K562 (cell line): ENCODE results near the gene GNAI3. TPM values are rescaled to one million over a fixed set of nuclear protein-coding genes. Genes with fewer than 3 reads are reported as not detected.

Source experiments
- ATAC-seq: fragments of 200-7000 bp; cut with Tn5 transposase; 3 replicates; pipeline ENCODE4 v1.9.1; 2020; ENCODE audit warnings: moderate library complexity
- BruUV-seq: library from RNA; stranded (reverse); fragments of 400-500 nt; replicated peaks from 2 replicates; lab custom pipeline; 2021; lab: Mats Ljungman, UMichigan
- CTCF ChIA-PET: fragments of 300-600 bp; formaldehyde crosslinking; extraction: SDS; loops from one replicate; lab custom pipeline; 2021; ENCODE audit warnings: low intra/inter-chr PET ratio; lab: Yijun Ruan, JAX
- POLR2A ChIA-PET: fragments of 300-600, 350-650 bp; sonication (Branson Sonifier 250); formaldehyde crosslinking; extraction: SDS; loops from one replicate; lab custom pipeline; 2021; ENCODE audit warnings: antibody characterized with exemption, inconsistent platforms; lab: Yijun Ruan, JAX
- DNase-seq, 4 experiments: peaks; one replicate each; pipeline versions ENCODE4 v3.0.0 to v3.0.0-alpha.2; 2011 to 2018; ENCODE audit warnings: low spot score in 3 of 4, mixed read lengths in 3 of 4; ENCODE audit errors: extremely low read depth in 1 of 4
- FAIRE-seq: peaks from 2 replicates; lab custom pipeline; 2011; peaks lifted over from hg19 to GRCh38; lab: Jason Lieb, UNC
- H2AFZ ChIP-seq: 2 replicates; pipeline ENCODE4 v1.6.0; 2011; ENCODE audit warnings: low read depth, low read length, control low read depth, inconsistent platforms
- H3K27ac ChIP-seq: fragments of 200-600 bp; 3 replicates; pipeline ENCODE4 v1.8.0; 2011; ENCODE audit warnings: low read depth, mild to moderate bottlenecking, control low read depth, inconsistent platforms, low read length, moderate library complexity, mixed read lengths; ENCODE audit errors: extremely low read depth
- H3K27me3 ChIP-seq, 2 experiments: fragments of 300-600 bp in 1 of 2; 2 replicates in 1 of 2; 3 replicates in 1 of 2; pipeline versions ENCODE4 v1.6.0 to v1.8.0; 2011; ENCODE audit warnings: inconsistent platforms in 2 of 2, low read length in 2 of 2, mild to moderate bottlenecking in 1 of 2, mixed read lengths in 1 of 2, moderate library complexity in 1 of 2; ENCODE audit not compliant: control insufficient read depth in 2 of 2, insufficient read depth in 2 of 2
- H3K36me3 ChIP-seq: fragments of 300-600 bp; 3 replicates; pipeline ENCODE4 v1.8.0; 2011; ENCODE audit warnings: mild to moderate bottlenecking, low read length, inconsistent platforms; ENCODE audit not compliant: control insufficient read depth, insufficient read depth
- H3K4me1 ChIP-seq, 2 experiments: fragments of 200-600 bp in 1 of 2; replicated peaks in 1 of 2; 2 replicates in 1 of 2; 3 replicates in 1 of 2; pipeline versions ENCODE4 v1.5.1 to v1.8.0; 2011; ENCODE audit warnings: inconsistent platforms in 2 of 2, low read length in 2 of 2, mild to moderate bottlenecking in 1 of 2, mixed read lengths in 1 of 2, moderate library complexity in 1 of 2; ENCODE audit not compliant: control insufficient read depth in 2 of 2, insufficient read depth in 2 of 2
- H3K4me2 ChIP-seq: 2 replicates; pipeline ENCODE4 v1.6.1; 2011; ENCODE audit warnings: low read length, control low read depth, inconsistent platforms, mixed read lengths; ENCODE audit not compliant: insufficient read depth
- H3K4me3 ChIP-seq: fragments of 200-600 bp; sonication (generic), shearing (Covaris generic); 2 replicates; pipeline ENCODE4 v1.5.1; 2016; ENCODE audit warnings: control low read depth, inconsistent platforms
- H3K79me2 ChIP-seq: fragments of 200-600 bp; 3 replicates; pipeline ENCODE4 v1.8.0; 2011; ENCODE audit warnings: low read length, inconsistent platforms; ENCODE audit not compliant: control insufficient read depth, insufficient read depth
- H3K9ac ChIP-seq, 2 experiments: 2 replicates each; pipeline versions ENCODE4 v1.6.0 to v1.6.1; 2011; ENCODE audit warnings: low read depth in 2 of 2, low read length in 2 of 2, control low read depth in 1 of 2, inconsistent platforms in 1 of 2, mild to moderate bottlenecking in 1 of 2, mixed read lengths in 1 of 2; ENCODE audit not compliant: insufficient read depth in 1 of 2
- H3K9me1 ChIP-seq: one replicate; pipeline ENCODE4 v1.6.0; 2011; ENCODE audit warnings: inconsistent platforms, mild to moderate bottlenecking, low read length, moderate library complexity; ENCODE audit not compliant: control insufficient read depth, insufficient read depth
- H3K9me3 ChIP-seq: replicated peaks from 2 replicates; pipeline ENCODE4 v1.5.1; 2011; ENCODE audit warnings: low read depth, low read length, inconsistent platforms; ENCODE audit not compliant: control insufficient read depth, insufficient read depth
- H4K20me1 ChIP-seq: replicated peaks from 2 replicates; pipeline ENCODE4 v1.6.1; 2011; ENCODE audit warnings: low read length, inconsistent platforms, mixed read lengths; ENCODE audit not compliant: control insufficient read depth, insufficient read depth
- BRCA1 ChIP-seq, 2 experiments: fragments of 450-650 bp in 1 of 2; sonication (generic) in 1 of 2; formaldehyde crosslinking in 1 of 2; IDR thresholded peaks; 2 replicates each; pipeline versions ENCODE4 v1.5.0 to v1.6.1; 2017 to 2020; ENCODE audit warnings: mild to moderate bottlenecking in 1 of 2, missing genetic modification reagents in 1 of 2
- EGR1 ChIP-seq: fragments of 450-650 bp; conservative IDR thresholded peaks from 2 replicates; pipeline ENCODE4 v1.6.1; 2017; ENCODE audit warnings: mild to moderate bottlenecking
- ELK3 ChIP-seq: fragments of 450-650 bp; formaldehyde crosslinking; IDR thresholded peaks from 2 replicates; pipeline ENCODE4 v1.4.0; 2020; ENCODE audit warnings: mild to moderate bottlenecking
- FOXO4 ChIP-seq: fragments of 450-650 bp; formaldehyde crosslinking; IDR thresholded peaks from 2 replicates; pipeline ENCODE4 v1.4.0; 2020; ENCODE audit warnings: mild to moderate bottlenecking, moderate library complexity
- MTF1 ChIP-seq: fragments of 250-450 bp; sonication (Bioruptor Pico); IDR thresholded peaks from 2 replicates; pipeline ENCODE4 v1.9.0; 2021; ENCODE audit warnings: moderate library complexity, mild to moderate bottlenecking, inconsistent platforms, borderline replicate concordance
- MXI1 ChIP-seq: IDR thresholded peaks from 2 replicates; pipeline ENCODE4 v1.6.1; 2011; ENCODE audit warnings: low read depth, mild to moderate bottlenecking, improper control_type of control experiment, low read length
- PHF8 ChIP-seq: fragments of 200-600 bp; sonication (generic); IDR thresholded peaks from 2 replicates; pipeline ENCODE4 v1.6.1; 2012; ENCODE audit warnings: mixed run types, mild to moderate bottlenecking, inconsistent platforms, low read length, moderate library complexity, borderline replicate concordance
- POLR3G ChIP-seq: IDR thresholded peaks from 2 replicates; pipeline ENCODE4 v1.6.1; 2011; ENCODE audit not compliant: insufficient read length, insufficient replicate concordance; ENCODE audit errors: extremely low read depth
- PRDM10 ChIP-seq: fragments of 450-650 bp; IDR thresholded peaks from 2 replicates; pipeline ENCODE4 v1.6.1; 2018; ENCODE audit not compliant: partially characterized antibody
- RBFOX2 ChIP-seq: fragments of 200-400 bp; formaldehyde crosslinking; IDR thresholded peaks from 2 replicates; pipeline ENCODE4 v1.6.1; 2017; ENCODE audit warnings: low read depth, mild to moderate bottlenecking, low read length, moderate library complexity
- YY1 ChIP-seq, 3 experiments: IDR thresholded peaks; 2 replicates each; pipeline ENCODE4 v1.6.1; 2011; ENCODE audit warnings: low read length in 2 of 3, mild to moderate bottlenecking in 2 of 3, moderate library complexity in 2 of 3, borderline replicate concordance in 1 of 3, control low read depth in 1 of 3, low read depth in 1 of 3; ENCODE audit not compliant: insufficient read depth in 3 of 3, insufficient replicate concordance in 2 of 3, control insufficient read depth in 1 of 3, insufficient read length in 1 of 3; ENCODE audit errors: extremely low read depth in 1 of 3
- ZC3H11A ChIP-seq: IDR thresholded peaks from 2 replicates; pipeline ENCODE4 v1.6.1; 2012; ENCODE audit warnings: low read depth, low read length, improper control_type of control experiment
- WGBS: fragments of 100-300 bp; shearing (Covaris generic); methylation state at CpG from one replicate; pipeline ENCODE4 v1.1.6; 2016; ENCODE audit warnings: low coverage, mixed read lengths; ENCODE audit not compliant: insufficient coverage; ENCODE audit errors: missing lambda C conversion rate; 5-methylcytosine and 5-hydroxymethylcytosine counted together
- in situ Hi-C: fragments of 300-500 bp; cut with MboI; formaldehyde crosslinking; loops from 4 replicates; pipeline ENCODE4 v1.15.0; 2018; ENCODE audit warnings: inconsistent platforms, mixed read lengths
- intact Hi-C: fragments of 100-400 bp; cut with micrococcal nuclease; formaldehyde crosslinking; loops from 2 replicates; pipeline ENCODE4 v1.14.2; 2022
- polyA plus RNA-seq, 8 experiments: library from polyadenylated mRNA; depleted of rRNA in 4 of 8; stranded (reverse) in 5 of 8; unstranded in 3 of 8; fragments of >200 nt; fragmentation: Nextera tagmentation in 2 of 8; fragmentation: Illumina TruSeq in 1 of 8; extraction: Ambion mirVana in 2 of 8; extraction: Trizol in 1 of 8; gene quantifications; 2 replicates each; pipeline versions ENCODE4 v1.2.1 to v1.2.3, GENCODE V29; 2011 to 2014; ENCODE audit warnings: inconsistent platforms in 1 of 8, missing spikeins in 1 of 8
- total RNA-seq, 7 experiments: library from RNA; depleted of rRNA in 6 of 7; stranded (reverse); fragments of >200 nt in 6 of 7; fragmentation: Illumina TruSeq in 2 of 7; extraction: Trizol in 2 of 7; gene quantifications; 2 replicates each; pipeline versions ENCODE4 v1.2.1 to v1.2.3, GENCODE V29; 2011 to 2021; ENCODE audit warnings: low replicate concordance in 1 of 7

Gene GNAI3
- total and polyA plus RNA-seq, 9 of the 15 experiments (the other 6 are each of a cell fraction or from before 2014, with no cell fraction given) = 6.3 to 13.2 (median 8.9) TPM

- Histone ChIP-seq H3K27me3 (no peaks in the 10 kb centered on the region), H3K4me2 (no peak overlapping the region), H2AFZ (no peak overlapping the region), H3K9me1 (peaks cover under 1% of the 10 kb centered on the region), H3K27ac (no peak overlapping the region), H3K79me2 (peaks cover 49% of the 10 kb centered on the region), H4K20me1 (peaks cover 5% of the 10 kb centered on the region), H3K36me3 (peaks cover 36% of the 10 kb centered on the region; the same call in 2 of the 3 replicates), H3K9me3 (no peaks in the 10 kb centered on the region), H3K4me1 (peaks cover 20 to 75% of the 10 kb centered on the region in 2 experiments), H3K9ac (peak overlapping the region in 1 of 2 experiments; percentile 66; a peak in 2 of 4 replicates), H3K4me3 (no peak overlapping the region)
- intact Hi-C loops (no loop called here), in situ Hi-C loops (loop anchor here (5.0 kb wide), 1 partner anchor 77 kb away; the partner anchor contains the start of gene GNAI3)
- WGBS = 81% methylated on average over 14 of the region's 17 CpGs
- DNase-seq (no peak), ATAC-seq (no peak), FAIRE-seq (no peak)
- BruUV-seq = no TSS peak
- ChIA-PET CTCF (no interaction called here), POLR2A (interaction anchor here (1.0 to 2.8 kb wide), 5 partner anchors 16 to 198 kb away, joined by 3 to 17 read pairs (median 7); partner anchors contain the start of gene GNAI3)
- no peak for TF ChIP-seq BRCA1 (IDR thresholded peaks at IDR 0.05)
- TF ChIP-seq BRCA1 (CRISPR knock-in tag; IDR thresholded peaks at IDR 0.05) = no peak
- TF ChIP-seq YY1 (IDR thresholded peaks at IDR 0.05; ENCODE audit: borderline replicate concordance in 1 of 3, control insufficient read depth in 1 of 3, extremely low read depth in 1 of 3, insufficient read depth in 3 of 3, insufficient read length in 1 of 3, insufficient replicate concordance in 2 of 3, low read depth in 1 of 3, low read length in 2 of 3) = no peak
- no peak for TF ChIP-seq ELK3
- no peak for TF ChIP-seq ZC3H11A
- TF ChIP-seq PRDM10 = no peak
- TF ChIP-seq POLR3G = no peak
- TF ChIP-seq PHF8 = no peak
- no peak for TF ChIP-seq MTF1 (CRISPR knock-in tag)
- TF ChIP-seq EGR1 = no peak
- no peak for TF ChIP-seq MXI1
- TF ChIP-seq FOXO4 (CRISPR knock-in tag) = no peak
- TF ChIP-seq RBFOX2 = no peak
These were observed 76.0 kb downstream of the GNAI3 start for GRCh38 chr1:109624201-109625010.
